ENCODE results near the gene OPRL1.

GRCh38 chr20:64037199-64037497 lies 42.7 kb upstream of the OPRL1 start:
- no peak for TF ChIP-seq CTCF (conservative IDR thresholded peaks at IDR 0.05 in 1 of 2, IDR thresholded peaks at IDR 0.05 in 1 of 2; ENCODE audit: low read depth in 1 of 2, low read length in 2 of 2)
- TF ChIP-seq EZH2 (IDR thresholded peaks at IDR 0.05; ENCODE audit: low read length, missing control alignments): no peak
